HepG2 (cell line): ENCODE measurements around the gene NGLY1. TPM values are rescaled to one million over a fixed set of nuclear protein-coding genes. Genes with fewer than 3 reads are reported as not detected.

Source experiments
- ARNT2 ChIP-seq: sonication (generic); formaldehyde crosslinking; IDR thresholded peaks from 2 replicates; pipeline ENCODE4 v1.8.0; 2022; ENCODE audit warnings: mild to moderate bottlenecking, low read depth, missing genetic modification reagents, moderate library complexity
- BCL6 ChIP-seq: IDR thresholded peaks from 2 replicates; pipeline ENCODE4 v1.6.1; 2016; ENCODE audit warnings: missing genetic modification reagents, missing compliant biosample characterization
- CENPT ChIP-seq: sonication (generic); formaldehyde crosslinking; IDR thresholded peaks from 2 replicates; pipeline ENCODE4 v1.8.0; 2022; ENCODE audit warnings: low read depth, mild to moderate bottlenecking, moderate library complexity, missing genetic modification reagents
- HMGA1 ChIP-seq: sonication (generic); formaldehyde crosslinking; conservative IDR thresholded peaks from 2 replicates; pipeline ENCODE4 v1.4.0; 2020; ENCODE audit warnings: missing genetic modification reagents
- HNRNPL ChIP-seq: fragments of 200-400 bp; formaldehyde crosslinking; IDR thresholded peaks from 2 replicates; pipeline ENCODE4 v1.6.1; 2017; ENCODE audit warnings: mild to moderate bottlenecking, low read depth, low read length
- IRX3 ChIP-seq: sonication (generic); formaldehyde crosslinking; IDR thresholded peaks from 2 replicates; pipeline ENCODE4 v1.8.1; 2023; ENCODE audit warnings: mild to moderate bottlenecking, low read depth, missing genetic modification reagents, borderline replicate concordance
- MAZ ChIP-seq, 2 experiments: sonication (generic) in 1 of 2; formaldehyde crosslinking in 1 of 2; IDR thresholded peaks; 2 replicates each; pipeline versions ENCODE4 v1.5.0 to v1.6.1; 2012 to 2020; ENCODE audit warnings: low read depth in 2 of 2, mild to moderate bottlenecking in 2 of 2, borderline replicate concordance in 1 of 2, improper control_type of control experiment in 1 of 2, low read length in 1 of 2, missing genetic modification reagents in 1 of 2, moderate library complexity in 1 of 2
- MED8 ChIP-seq: sonication (generic); formaldehyde crosslinking; IDR thresholded peaks from 2 replicates; pipeline ENCODE4 v1.8.1; 2023; ENCODE audit warnings: mild to moderate bottlenecking, missing genetic modification reagents; ENCODE audit not compliant: insufficient replicate concordance
- NFE2 ChIP-seq: sonication (generic); formaldehyde crosslinking; IDR thresholded peaks from 2 replicates; pipeline ENCODE4 v1.4.0; 2020; ENCODE audit warnings: missing genetic modification reagents
- NFE2L1 ChIP-seq: sonication (generic); formaldehyde crosslinking; IDR thresholded peaks from 2 replicates; pipeline ENCODE4 v1.4.0; 2020; ENCODE audit warnings: missing genetic modification reagents, mild to moderate bottlenecking, borderline replicate concordance
- NPAS2 ChIP-seq: sonication (generic); formaldehyde crosslinking; IDR thresholded peaks from 2 replicates; pipeline ENCODE4 v1.8.0; 2022; ENCODE audit warnings: mild to moderate bottlenecking, missing genetic modification reagents, borderline replicate concordance
- PAWR ChIP-seq: sonication (generic); formaldehyde crosslinking; IDR thresholded peaks from 2 replicates; pipeline ENCODE4 v1.4.0; 2020; ENCODE audit warnings: missing genetic modification reagents, mild to moderate bottlenecking, borderline replicate concordance
- ZFP36L1 ChIP-seq: sonication (generic); formaldehyde crosslinking; IDR thresholded peaks from 2 replicates; pipeline ENCODE4 v1.8.0; 2022; ENCODE audit warnings: mild to moderate bottlenecking, missing genetic modification reagents, moderate library complexity
- ZNF256 ChIP-seq: sonication (generic); formaldehyde crosslinking; conservative IDR thresholded peaks from 2 replicates; pipeline ENCODE4 v1.4.0; 2020; ENCODE audit warnings: missing genetic modification reagents
- ZNF564 ChIP-seq: sonication (generic); formaldehyde crosslinking; IDR thresholded peaks from 2 replicates; pipeline ENCODE4 v1.8.1; 2023; ENCODE audit warnings: mild to moderate bottlenecking, missing genetic modification reagents
- ZNF7 ChIP-seq: IDR thresholded peaks from 2 replicates; pipeline ENCODE4 v1.6.1; 2016; ENCODE audit warnings: missing biosample characterization, missing genetic modification reagents
- ZNF724P ChIP-seq: sonication (generic); formaldehyde crosslinking; IDR thresholded peaks from 2 replicates; pipeline ENCODE4 v1.8.0; 2022; ENCODE audit warnings: missing genetic modification reagents, borderline replicate concordance
- ZNF780A ChIP-seq: sonication (generic); formaldehyde crosslinking; IDR thresholded peaks from 2 replicates; pipeline ENCODE4 v1.8.0; 2022; ENCODE audit warnings: mild to moderate bottlenecking, missing genetic modification reagents, moderate library complexity
- polyA plus RNA-seq, 8 experiments: library from polyadenylated mRNA; depleted of rRNA in 3 of 8; stranded (reverse) in 7 of 8; unstranded in 1 of 8; fragments of >200 nt; fragmentation: Illumina TruSeq in 4 of 8; extraction: Trizol in 4 of 8; gene quantifications; 2 replicates each; pipeline versions ENCODE4 v1.2.1 to v1.2.3, GENCODE V29; 2011 to 2016; ENCODE audit warnings: low read depth in 4 of 8, missing spikeins in 1 of 8, mixed read lengths in 1 of 8; ENCODE audit not compliant: insufficient read depth in 1 of 8
- total RNA-seq, 5 experiments: library from RNA; depleted of rRNA; stranded (reverse); fragments of >200 nt; fragmentation: Illumina TruSeq; extraction: Trizol; gene quantifications; 2 replicates each; pipeline ENCODE4 v1.2.3, GENCODE V29; 2016; ENCODE audit warnings: low read depth in 1 of 5
- TF ChIP-seq, protein P1 (sequence below): sonication (generic); formaldehyde crosslinking; IDR thresholded peaks from 2 replicates; pipeline ENCODE4 v1.5.0; 2020; ENCODE audit warnings: mild to moderate bottlenecking, missing genetic modification reagents
- TF ChIP-seq, protein P2 (sequence below): sonication (generic); formaldehyde crosslinking; IDR thresholded peaks from 2 replicates; pipeline ENCODE4 v1.4.0; 2020; ENCODE audit warnings: low read depth, mild to moderate bottlenecking, missing genetic modification reagents
- TF ChIP-seq, protein P3 (sequence below): sonication (generic); formaldehyde crosslinking; IDR thresholded peaks from 2 replicates; pipeline ENCODE4 v1.5.0; 2020; ENCODE audit warnings: mild to moderate bottlenecking, missing genetic modification reagents
- TF ChIP-seq, protein P4 (sequence below): sonication (generic); formaldehyde crosslinking; IDR thresholded peaks from 2 replicates; pipeline ENCODE4 v1.8.1; 2022; ENCODE audit warnings: low read depth, mild to moderate bottlenecking, missing genetic modification reagents

Gene NGLY1
- total and polyA plus RNA-seq, 2 of the 13 experiments (the other 11 are each of a cell fraction or from before 2014, with no cell fraction given), result 28.2 to 44.5 TPM

DNA sequence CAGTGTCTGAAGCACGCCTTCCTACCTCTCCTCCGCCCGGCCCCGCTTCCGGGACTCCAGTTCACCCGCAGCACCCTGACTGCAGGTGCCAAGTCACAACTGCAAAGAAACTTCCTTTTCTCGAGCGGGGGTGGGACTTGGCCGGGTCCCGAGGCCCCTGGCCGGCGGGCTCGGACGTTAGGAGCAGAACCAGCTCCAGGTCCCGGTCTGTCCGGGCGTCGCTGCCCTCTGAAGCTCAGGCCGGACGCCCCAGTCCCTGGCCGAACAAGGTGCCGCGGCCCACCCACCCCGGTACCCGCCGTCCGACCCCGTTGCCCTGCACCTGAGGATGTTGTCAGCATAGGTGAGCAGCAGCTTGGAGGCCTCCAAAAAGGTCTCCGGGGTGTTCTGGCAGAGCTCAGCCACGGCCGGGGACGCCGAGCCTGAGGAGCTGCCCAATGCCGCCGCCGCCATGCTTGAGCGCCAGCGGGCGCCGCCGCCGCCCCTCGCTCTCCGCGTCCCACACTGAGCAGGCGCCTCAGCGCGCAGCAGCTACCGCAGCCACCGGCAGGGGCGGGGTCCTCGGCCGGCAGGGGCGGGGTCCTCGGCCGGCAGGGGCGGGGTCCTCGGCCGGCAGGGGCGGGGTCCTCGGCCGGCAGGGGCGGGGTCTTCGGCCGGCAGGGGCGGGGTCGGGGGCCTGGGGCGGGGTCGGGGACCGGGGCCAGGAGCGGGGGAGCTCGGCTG is at the start of gene NGLY1 (continued):
- TF ChIP-seq, protein P1, sequence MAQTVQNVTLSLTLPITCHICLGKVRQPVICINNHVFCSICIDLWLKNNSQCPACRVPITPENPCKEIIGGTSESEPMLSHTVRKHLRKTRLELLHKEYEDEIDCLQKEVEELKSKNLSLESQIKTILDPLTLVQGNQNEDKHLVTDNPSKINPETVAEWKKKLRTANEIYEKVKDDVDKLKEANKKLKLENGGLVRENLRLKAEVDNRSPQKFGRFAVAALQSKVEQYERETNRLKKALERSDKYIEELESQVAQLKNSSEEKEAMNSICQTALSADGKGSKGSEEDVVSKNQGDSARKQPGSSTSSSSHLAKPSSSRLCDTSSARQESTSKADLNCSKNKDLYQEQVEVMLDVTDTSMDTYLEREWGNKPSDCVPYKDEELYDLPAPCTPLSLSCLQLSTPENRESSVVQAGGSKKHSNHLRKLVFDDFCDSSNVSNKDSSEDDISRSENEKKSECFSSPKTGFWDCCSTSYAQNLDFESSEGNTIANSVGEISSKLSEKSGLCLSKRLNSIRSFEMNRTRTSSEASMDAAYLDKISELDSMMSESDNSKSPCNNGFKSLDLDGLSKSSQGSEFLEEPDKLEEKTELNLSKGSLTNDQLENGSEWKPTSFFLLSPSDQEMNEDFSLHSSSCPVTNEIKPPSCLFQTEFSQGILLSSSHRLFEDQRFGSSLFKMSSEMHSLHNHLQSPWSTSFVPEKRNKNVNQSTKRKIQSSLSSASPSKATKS (CRISPR knock-in tag), result no peak
- TF ChIP-seq, protein P2, sequence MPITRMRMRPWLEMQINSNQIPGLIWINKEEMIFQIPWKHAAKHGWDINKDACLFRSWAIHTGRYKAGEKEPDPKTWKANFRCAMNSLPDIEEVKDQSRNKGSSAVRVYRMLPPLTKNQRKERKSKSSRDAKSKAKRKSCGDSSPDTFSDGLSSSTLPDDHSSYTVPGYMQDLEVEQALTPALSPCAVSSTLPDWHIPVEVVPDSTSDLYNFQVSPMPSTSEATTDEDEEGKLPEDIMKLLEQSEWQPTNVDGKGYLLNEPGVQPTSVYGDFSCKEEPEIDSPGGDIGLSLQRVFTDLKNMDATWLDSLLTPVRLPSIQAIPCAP (CRISPR knock-in tag), result no peak
- TF ChIP-seq MED8 (CRISPR knock-in tag), result no peak
- TF ChIP-seq ZNF564 (CRISPR knock-in tag), result no peak
- no peak for TF ChIP-seq HMGA1 (CRISPR knock-in tag)
- no peak for TF ChIP-seq MAZ (IDR thresholded peaks at IDR 0.05; ENCODE audit: borderline replicate concordance, low read depth, low read length)
- TF ChIP-seq MAZ (CRISPR knock-in tag; IDR thresholded peaks at IDR 0.05; ENCODE audit: low read depth), result peak; percentile 48; the same call in 1 of the 2 replicates
- no peak for TF ChIP-seq PAWR (CRISPR knock-in tag)
- 0 out of 2 replicates have a peak, but pooled peaks have one; percentile 28 for TF ChIP-seq ARNT2 (CRISPR knock-in tag)
- TF ChIP-seq, protein P3, sequence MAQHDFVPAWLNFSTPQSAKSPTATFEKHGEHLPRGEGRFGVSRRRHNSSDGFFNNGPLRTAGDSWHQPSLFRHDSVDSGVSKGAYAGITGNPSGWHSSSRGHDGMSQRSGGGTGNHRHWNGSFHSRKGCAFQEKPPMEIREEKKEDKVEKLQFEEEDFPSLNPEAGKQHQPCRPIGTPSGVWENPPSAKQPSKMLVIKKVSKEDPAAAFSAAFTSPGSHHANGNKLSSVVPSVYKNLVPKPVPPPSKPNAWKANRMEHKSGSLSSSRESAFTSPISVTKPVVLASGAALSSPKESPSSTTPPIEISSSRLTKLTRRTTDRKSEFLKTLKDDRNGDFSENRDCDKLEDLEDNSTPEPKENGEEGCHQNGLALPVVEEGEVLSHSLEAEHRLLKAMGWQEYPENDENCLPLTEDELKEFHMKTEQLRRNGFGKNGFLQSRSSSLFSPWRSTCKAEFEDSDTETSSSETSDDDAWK, result no peak
- TF ChIP-seq NFE2 (CRISPR knock-in tag), result no peak
- TF ChIP-seq ZNF256 (CRISPR knock-in tag), result peak; percentile 87
- no peak for TF ChIP-seq ZNF7 (CRISPR knock-in tag)
- TF ChIP-seq, protein P4, sequence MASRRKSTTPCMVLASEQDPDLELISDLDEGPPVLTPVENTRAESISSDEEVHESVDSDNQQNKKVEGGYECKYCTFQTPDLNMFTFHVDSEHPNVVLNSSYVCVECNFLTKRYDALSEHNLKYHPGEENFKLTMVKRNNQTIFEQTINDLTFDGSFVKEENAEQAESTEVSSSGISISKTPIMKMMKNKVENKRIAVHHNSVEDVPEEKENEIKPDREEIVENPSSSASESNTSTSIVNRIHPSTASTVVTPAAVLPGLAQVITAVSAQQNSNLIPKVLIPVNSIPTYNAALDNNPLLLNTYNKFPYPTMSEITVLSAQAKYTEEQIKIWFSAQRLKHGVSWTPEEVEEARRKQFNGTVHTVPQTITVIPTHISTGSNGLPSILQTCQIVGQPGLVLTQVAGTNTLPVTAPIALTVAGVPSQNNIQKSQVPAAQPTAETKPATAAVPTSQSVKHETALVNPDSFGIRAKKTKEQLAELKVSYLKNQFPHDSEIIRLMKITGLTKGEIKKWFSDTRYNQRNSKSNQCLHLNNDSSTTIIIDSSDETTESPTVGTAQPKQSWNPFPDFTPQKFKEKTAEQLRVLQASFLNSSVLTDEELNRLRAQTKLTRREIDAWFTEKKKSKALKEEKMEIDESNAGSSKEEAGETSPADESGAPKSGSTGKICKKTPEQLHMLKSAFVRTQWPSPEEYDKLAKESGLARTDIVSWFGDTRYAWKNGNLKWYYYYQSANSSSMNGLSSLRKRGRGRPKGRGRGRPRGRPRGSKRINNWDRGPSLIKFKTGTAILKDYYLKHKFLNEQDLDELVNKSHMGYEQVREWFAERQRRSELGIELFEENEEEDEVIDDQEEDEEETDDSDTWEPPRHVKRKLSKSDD, result peak; percentile 19; the same call in 1 of the 2 replicates
- TF ChIP-seq ZFP36L1 (CRISPR knock-in tag), result no peak
- no peak for TF ChIP-seq NFE2L1 (CRISPR knock-in tag)
- TF ChIP-seq ZNF780A (CRISPR knock-in tag), result no peak
- TF ChIP-seq NPAS2 (CRISPR knock-in tag), result no peak
- no peak for TF ChIP-seq IRX3 (CRISPR knock-in tag)
- peak; percentile 71; the same call in 1 of the 2 replicates for TF ChIP-seq CENPT (CRISPR knock-in tag)
- TF ChIP-seq ZNF724P (CRISPR knock-in tag), result no peak
- TF ChIP-seq HNRNPL, result 0 out of 2 replicates have a peak, but pooled peaks have one; percentile 44
- no peak for TF ChIP-seq BCL6 (CRISPR knock-in tag)
